ENCODE measurements around the gene SLFN5. TPM values are rescaled to one million over a fixed set of nuclear protein-coding genes. Genes with fewer than 3 reads are reported as not detected.
"Not testable (repeated sequence)": the region's sequence is repeated elsewhere in the genome, so short reads cannot be mapped to it uniquely, and the experiment has no call there.

SLFN5 gene
- total RNA-seq, 6 experiments from 2014 or later, result 55.2 to 64.0 (median 56.1) TPM

DNA sequence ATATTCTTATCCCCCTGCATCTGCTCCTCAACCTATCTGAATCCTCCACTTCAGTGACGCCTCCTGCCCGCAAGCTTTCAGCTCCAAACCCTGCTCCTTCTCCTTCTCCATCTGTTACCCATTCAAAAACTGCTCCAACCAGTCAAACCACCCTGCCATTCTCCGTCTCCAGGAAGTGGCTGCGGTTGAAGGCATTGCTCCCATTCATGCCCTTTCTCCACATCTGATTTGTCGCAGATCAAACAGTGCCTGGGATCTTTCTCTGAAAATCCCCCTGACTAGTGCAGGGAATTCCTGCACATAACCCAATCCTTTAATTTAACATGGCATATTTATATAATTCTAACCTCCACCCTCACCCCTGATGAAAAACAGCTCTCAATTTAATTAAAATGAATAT lies 56.3 kb downstream of the SLFN5 start:
- H3K9me3 Mint-ChIP-seq, result peaks cover 78% of the 10 kb centered on the region
- H3K36me3 Mint-ChIP-seq (ENCODE audit: low read depth), result peaks cover 56% of the 10 kb centered on the region
- no peak overlapping the region for H3K27ac Mint-ChIP-seq
- no peak overlapping the region for H3K4me3 Mint-ChIP-seq
- peaks cover 1% of the 10 kb centered on the region for H3K27me3 Mint-ChIP-seq (ENCODE audit: insufficient read depth)
- peaks cover 44% of the 10 kb centered on the region for H3K4me1 Mint-ChIP-seq (ENCODE audit: low read depth)
- TF ChIP-seq CTCF (IDR thresholded peaks at IDR 0.05), result no peak
- no peak for DNase-seq

DNA sequence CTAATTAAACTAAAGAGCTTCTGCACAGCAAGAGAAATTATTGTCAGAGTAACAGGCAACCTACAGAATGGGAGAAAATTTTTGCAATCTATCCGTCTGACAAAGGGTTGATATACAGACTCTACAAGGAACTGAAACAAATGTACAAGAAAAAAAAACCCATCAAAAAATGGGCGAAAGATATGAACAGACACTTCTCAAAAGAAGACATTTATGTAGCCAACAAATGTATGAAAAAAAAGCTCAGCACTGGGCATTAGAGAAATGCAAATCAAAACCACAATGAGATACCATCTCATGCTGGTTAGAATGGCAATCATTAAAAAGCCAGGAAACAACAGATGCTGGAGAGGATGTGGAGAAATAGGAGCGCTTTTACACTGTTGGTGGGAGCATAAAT lies 66.5 kb downstream of the SLFN5 start:
- H3K4me3 Mint-ChIP-seq; H3K36me3 Mint-ChIP-seq (ENCODE audit: low read depth): not testable (repeated sequence)

DNA sequence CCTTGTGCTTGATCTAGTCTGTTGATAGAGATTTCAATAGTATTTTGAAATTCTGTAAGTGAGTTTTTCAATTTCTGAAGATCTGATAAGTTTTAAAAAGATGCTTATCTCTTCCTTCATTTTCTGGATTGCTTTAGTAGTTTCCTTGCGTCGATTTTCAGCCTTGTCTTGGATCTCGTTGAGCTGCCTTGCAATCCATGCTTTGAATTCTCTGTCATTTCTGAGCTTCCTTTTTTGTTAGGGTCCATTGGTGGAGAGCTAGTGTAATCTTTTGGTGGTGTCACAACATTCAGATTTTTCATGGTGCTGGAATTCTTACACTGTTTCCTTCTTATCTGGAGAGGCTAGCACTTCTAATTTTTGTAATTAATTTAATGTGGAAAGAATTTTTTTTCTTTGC lies 69.5 kb downstream of the SLFN5 start:
- H3K36me3 Mint-ChIP-seq (ENCODE audit: low read depth), result no peaks in the 10 kb centered on the region
- H3K4me3 Mint-ChIP-seq, result no peak overlapping the region
- no peak overlapping the region for H3K27ac Mint-ChIP-seq
- H3K9me3 Mint-ChIP-seq, result no peaks in the 10 kb centered on the region
- peaks cover 30% of the 10 kb centered on the region for H3K4me1 Mint-ChIP-seq (ENCODE audit: low read depth)
- TF ChIP-seq CTCF (IDR thresholded peaks at IDR 0.05), result no peak
- no peak for DNase-seq
- peaks cover 2% of the 10 kb centered on the region for H3K27me3 Mint-ChIP-seq (ENCODE audit: insufficient read depth)

More for the DNA sequence above, 66.5 kb downstream of the SLFN5 start:
- DNase-seq; H3K27ac Mint-ChIP-seq; H3K27me3 Mint-ChIP-seq (ENCODE audit: insufficient read depth); H3K9me3 Mint-ChIP-seq: not testable (repeated sequence)
- H3K4me1 Mint-ChIP-seq (ENCODE audit: low read depth), result peaks cover 11% of the 10 kb centered on the region

GRCh38 chr17:35312790-35313711 lies 70.2 kb downstream of the SLFN5 start:
- peak overlapping the region; percentile 45; the same call in 1 of the 2 replicates for H3K4me3 Mint-ChIP-seq
- TF ChIP-seq CTCF (IDR thresholded peaks at IDR 0.05), result peak; percentile 86
- no peaks in the 10 kb centered on the region for H3K36me3 Mint-ChIP-seq (ENCODE audit: low read depth)
- H3K27me3 Mint-ChIP-seq (ENCODE audit: insufficient read depth), result peaks cover 1% of the 10 kb centered on the region; the same call in 1 of the 2 replicates
- H3K27ac Mint-ChIP-seq, result peak overlapping the region; percentile 53; the same call in 1 of the 2 replicates
- peaks cover 30% of the 10 kb centered on the region for H3K4me1 Mint-ChIP-seq (ENCODE audit: low read depth)
- DNase-seq, result peak; percentile 53
- H3K9me3 Mint-ChIP-seq, result no peaks in the 10 kb centered on the region

GRCh38 chr17:35313875-35314409 lies 71.1 kb downstream of the SLFN5 start:
- H3K9me3 Mint-ChIP-seq, result no peaks in the 10 kb centered on the region
- TF ChIP-seq CTCF (IDR thresholded peaks at IDR 0.05), result no peak
- DNase-seq, result no peak
- peaks cover 1% of the 10 kb centered on the region; the same call in 1 of the 2 replicates for H3K27me3 Mint-ChIP-seq (ENCODE audit: insufficient read depth)
- peak overlapping the region; percentile 27; the same call in 1 of the 2 replicates for H3K27ac Mint-ChIP-seq
- no peak overlapping the region for H3K4me3 Mint-ChIP-seq
- H3K36me3 Mint-ChIP-seq (ENCODE audit: low read depth), result no peaks in the 10 kb centered on the region
- H3K4me1 Mint-ChIP-seq (ENCODE audit: low read depth), result peaks cover 30% of the 10 kb centered on the region

Data from HFFc6 (cell line).